MG63 (cell line): ENCODE results near the gene AGPAT2. TPM values are rescaled to one million over a fixed set of nuclear protein-coding genes. Genes with fewer than 3 reads are reported as not detected.

Experiments used
- DNase-seq: peaks from one replicate; pipeline ENCODE4 v3.0.0-alpha.2; 2020
- H3K27me3 ChIP-seq: fragments of 250-450 bp; sonication (Bioruptor Pico); 2 replicates; pipeline ENCODE4 v1.5.1; 2020; ENCODE audit warnings: mild to moderate bottlenecking, moderate library complexity
- H3K36me3 ChIP-seq: fragments of 250-450 bp; sonication (Bioruptor Pico); 2 replicates; pipeline ENCODE4 v1.5.1; 2020; ENCODE audit warnings: mild to moderate bottlenecking, moderate library complexity
- H3K4me3 ChIP-seq: fragments of 250-450 bp; sonication (Bioruptor Pico); 2 replicates; pipeline ENCODE4 v1.5.1; 2020; ENCODE audit warnings: mild to moderate bottlenecking, moderate library complexity
- H3K9me3 ChIP-seq: fragments of 250-450 bp; sonication (Bioruptor Pico); 2 replicates; pipeline ENCODE4 v1.5.1; 2020; ENCODE audit warnings: mild to moderate bottlenecking, moderate library complexity
- total RNA-seq: library from RNA; depleted of rRNA; stranded (reverse); fragments of >200 nt; shearing (Covaris generic); gene quantifications from 2 replicates; pipeline ENCODE4 v1.2.3, GENCODE V29; 2014; ENCODE audit warnings: low replicate concordance

AGPAT2 gene
- total RNA-seq, 1 experiment from 2014 or later, result 116 TPM

DNA sequence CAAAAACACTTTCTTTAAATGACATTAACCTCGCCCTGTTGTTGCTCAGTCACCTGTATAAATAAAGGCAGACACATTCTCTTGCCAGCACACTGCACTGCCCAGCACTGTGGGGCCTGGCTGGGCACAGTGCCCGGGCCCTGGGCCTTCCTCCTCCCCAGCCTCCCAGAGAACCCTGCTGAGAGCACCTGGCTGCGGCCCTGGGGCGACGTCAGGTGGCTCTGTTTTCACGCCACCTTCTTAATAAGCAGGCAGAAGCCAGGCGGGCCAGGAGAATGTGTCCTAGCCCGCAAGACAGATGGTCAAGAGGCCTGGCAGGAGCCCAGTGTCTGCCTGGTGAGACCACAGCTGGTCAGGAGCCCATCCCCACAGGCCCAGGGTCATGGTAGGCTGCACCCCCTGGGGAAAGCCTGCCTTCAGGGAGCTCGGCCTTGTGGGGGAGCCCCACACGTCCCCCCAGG is 8.2 kb upstream of the AGPAT2 start:
- DNase-seq, result no peak
- H3K9me3 ChIP-seq, result no peaks in the 10 kb centered on the region
- H3K4me3 ChIP-seq, result no peak overlapping the region
- no peaks in the 10 kb centered on the region for H3K36me3 ChIP-seq
- H3K27me3 ChIP-seq, result no peaks in the 10 kb centered on the region

- Histone ChIP-seq H3K4me3 (no peak overlapping the region), H3K27me3 (no peaks in the 10 kb centered on the region), H3K36me3 (no peaks in the 10 kb centered on the region), H3K9me3 (no peaks in the 10 kb centered on the region)
- no peak for DNase-seq
Observed at GRCh38 chr9:136694872-136695247, 7.6 kb upstream of the AGPAT2 start.

- peak; percentile 55 for DNase-seq
- Histone ChIP-seq H3K9me3 (no peaks in the 10 kb centered on the region), H3K36me3 (no peaks in the 10 kb centered on the region), H3K27me3 (no peaks in the 10 kb centered on the region), H3K4me3 (no peak overlapping the region)
Observed at GRCh38 chr9:136694163-136694871, 7.1 kb upstream of the AGPAT2 start.

DNA sequence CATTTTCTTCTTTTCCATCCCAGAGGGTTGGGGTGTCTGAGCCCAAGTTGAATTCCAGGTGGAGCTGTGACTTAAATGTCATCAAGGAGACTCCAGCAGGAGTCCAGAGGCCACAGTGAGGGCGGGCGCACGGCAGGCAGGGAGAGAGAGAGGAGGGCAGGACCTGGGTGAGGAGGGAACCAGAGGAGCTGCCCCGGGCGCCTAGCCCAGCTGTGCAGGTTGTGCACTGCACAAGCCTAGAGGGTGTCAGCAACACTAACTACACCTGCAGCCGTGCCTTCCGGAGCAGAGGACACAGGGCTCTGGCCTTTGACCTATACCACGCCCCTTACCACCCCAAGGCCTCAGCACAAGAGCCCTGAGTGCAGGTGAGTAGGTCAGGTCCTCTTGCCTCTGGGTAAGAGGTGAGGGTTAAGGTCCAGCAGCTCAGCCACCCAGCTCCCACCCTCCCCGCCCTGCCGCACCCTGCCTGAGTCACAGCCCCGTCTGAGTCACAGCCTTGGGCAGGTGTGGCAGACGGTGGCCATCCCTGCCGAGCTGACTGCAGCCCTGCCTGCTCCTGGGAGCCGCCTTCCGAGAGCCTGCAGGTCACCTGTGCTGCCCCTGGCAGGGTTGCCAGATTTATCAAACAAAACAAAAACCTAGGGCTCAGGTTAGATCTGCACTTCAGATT is 6.4 kb upstream of the AGPAT2 start:
- Histone ChIP-seq H3K4me3 (no peak overlapping the region), H3K9me3 (no peaks in the 10 kb centered on the region), H3K27me3 (no peaks in the 10 kb centered on the region), H3K36me3 (no peaks in the 10 kb centered on the region)
- peak; percentile 69 for DNase-seq

- Histone ChIP-seq H3K27me3 (no peaks in the 10 kb centered on the region), H3K36me3 (no peaks in the 10 kb centered on the region), H3K9me3 (no peaks in the 10 kb centered on the region), H3K4me3 (no peak overlapping the region)
- DNase-seq, result no peak
Observed at GRCh38 chr9:136693135-136693489, 5.9 kb upstream of the AGPAT2 start.

DNA sequence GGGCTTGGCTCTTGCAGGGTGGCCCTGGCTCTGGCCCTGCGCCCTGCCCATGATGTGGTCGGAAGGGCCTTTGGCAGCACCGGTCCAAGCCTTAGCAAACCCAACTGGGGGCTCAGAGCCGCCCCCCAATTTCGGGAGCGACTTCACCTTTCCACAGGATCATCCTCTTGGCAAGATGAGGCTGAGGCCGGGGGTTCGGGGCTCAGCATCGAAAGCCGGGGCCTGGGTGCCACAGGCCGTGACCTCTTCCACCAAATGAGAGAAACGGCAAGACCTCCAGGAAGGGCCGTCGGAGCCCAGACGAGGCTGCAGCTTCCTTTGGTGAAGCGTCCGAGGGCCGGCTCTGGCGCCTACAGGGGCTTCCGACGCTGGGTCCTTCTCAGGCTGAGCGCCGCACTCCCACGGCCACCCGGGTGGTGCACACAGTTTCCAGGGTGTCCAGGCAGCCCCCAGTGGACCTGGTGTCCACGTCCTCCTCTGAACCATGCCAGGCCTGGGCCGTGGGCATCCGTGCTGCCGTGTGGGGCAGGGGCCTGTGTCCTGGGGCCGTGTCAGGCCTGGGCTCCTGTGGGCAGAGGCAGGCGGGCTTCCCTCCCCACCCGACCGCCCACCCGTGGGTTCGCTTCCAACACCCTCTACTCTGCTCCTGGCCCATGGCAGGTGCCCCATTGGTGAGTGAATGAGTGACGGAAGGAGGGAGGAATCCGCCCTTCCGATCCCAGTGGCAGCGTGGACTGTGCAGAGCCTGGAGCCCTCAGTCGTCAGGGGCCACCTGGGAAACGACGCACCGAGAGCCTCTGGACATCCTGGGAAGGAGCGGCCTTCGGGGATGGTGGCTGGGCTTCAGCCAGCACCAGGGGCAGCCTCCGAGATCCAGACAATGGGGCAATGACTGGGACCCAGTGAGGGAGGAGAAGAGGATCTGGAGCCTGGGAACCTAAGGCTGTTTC is 5.2 kb upstream of the AGPAT2 start:
- H3K27me3 ChIP-seq, result no peaks in the 10 kb centered on the region
- H3K36me3 ChIP-seq, result no peaks in the 10 kb centered on the region
- DNase-seq, result no peak

GRCh38 chr9:136691316-136692184 is 4.3 kb upstream of the AGPAT2 start:
- H3K27me3 ChIP-seq, result no peaks in the 10 kb centered on the region
- no peaks in the 10 kb centered on the region for H3K36me3 ChIP-seq
- no peaks in the 10 kb centered on the region for H3K9me3 ChIP-seq
- no peak for DNase-seq
- no peak overlapping the region for H3K4me3 ChIP-seq

More for the DNA sequence above, 5.2 kb upstream of the AGPAT2 start:
- Histone ChIP-seq H3K4me3 (no peak overlapping the region), H3K9me3 (no peaks in the 10 kb centered on the region)

DNA sequence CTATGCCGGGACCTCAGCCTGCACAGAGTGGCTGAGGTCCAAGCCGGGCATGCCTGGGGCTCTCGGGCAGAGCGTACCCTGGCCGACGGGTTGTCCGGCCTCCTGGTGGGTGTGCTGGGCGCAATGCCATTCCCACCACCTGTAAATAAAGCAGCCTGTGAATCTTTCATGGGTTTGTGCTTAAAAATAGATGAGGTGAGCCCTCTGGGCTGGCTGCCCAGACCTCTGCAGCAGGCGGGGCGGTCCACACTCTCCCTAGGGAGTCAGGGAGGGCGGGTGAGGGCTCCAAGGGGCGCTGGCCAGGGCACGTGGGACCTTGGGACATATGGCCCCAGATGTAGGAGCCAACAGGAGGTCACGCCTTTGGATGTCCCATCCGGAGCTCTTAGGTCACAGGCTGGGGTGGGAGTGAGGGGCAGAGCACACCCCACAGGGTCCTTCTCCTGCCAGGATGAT is 3.6 kb upstream of the AGPAT2 start:
- H3K4me3 ChIP-seq, result no peak overlapping the region
- H3K36me3 ChIP-seq, result no peaks in the 10 kb centered on the region; the same call in 1 of the 2 replicates
- no peaks in the 10 kb centered on the region for H3K27me3 ChIP-seq
- no peak for DNase-seq
- H3K9me3 ChIP-seq, result no peaks in the 10 kb centered on the region

GRCh38 chr9:136690104-136690805 is 3.0 kb upstream of the AGPAT2 start:
- Histone ChIP-seq H3K4me3 (no peak overlapping the region), H3K36me3 (no peaks in the 10 kb centered on the region; the same call in 1 of the 2 replicates), H3K9me3 (no peaks in the 10 kb centered on the region), H3K27me3 (no peaks in the 10 kb centered on the region)
- DNase-seq, result no peak

- H3K4me3 ChIP-seq, result no peak overlapping the region
- no peaks in the 10 kb centered on the region; the same call in 1 of the 2 replicates for H3K36me3 ChIP-seq
- no peaks in the 10 kb centered on the region for H3K27me3 ChIP-seq
- no peaks in the 10 kb centered on the region for H3K9me3 ChIP-seq
- no peak for DNase-seq
Observed at GRCh38 chr9:136689108-136689460, 1.8 kb upstream of the AGPAT2 start.

DNA sequence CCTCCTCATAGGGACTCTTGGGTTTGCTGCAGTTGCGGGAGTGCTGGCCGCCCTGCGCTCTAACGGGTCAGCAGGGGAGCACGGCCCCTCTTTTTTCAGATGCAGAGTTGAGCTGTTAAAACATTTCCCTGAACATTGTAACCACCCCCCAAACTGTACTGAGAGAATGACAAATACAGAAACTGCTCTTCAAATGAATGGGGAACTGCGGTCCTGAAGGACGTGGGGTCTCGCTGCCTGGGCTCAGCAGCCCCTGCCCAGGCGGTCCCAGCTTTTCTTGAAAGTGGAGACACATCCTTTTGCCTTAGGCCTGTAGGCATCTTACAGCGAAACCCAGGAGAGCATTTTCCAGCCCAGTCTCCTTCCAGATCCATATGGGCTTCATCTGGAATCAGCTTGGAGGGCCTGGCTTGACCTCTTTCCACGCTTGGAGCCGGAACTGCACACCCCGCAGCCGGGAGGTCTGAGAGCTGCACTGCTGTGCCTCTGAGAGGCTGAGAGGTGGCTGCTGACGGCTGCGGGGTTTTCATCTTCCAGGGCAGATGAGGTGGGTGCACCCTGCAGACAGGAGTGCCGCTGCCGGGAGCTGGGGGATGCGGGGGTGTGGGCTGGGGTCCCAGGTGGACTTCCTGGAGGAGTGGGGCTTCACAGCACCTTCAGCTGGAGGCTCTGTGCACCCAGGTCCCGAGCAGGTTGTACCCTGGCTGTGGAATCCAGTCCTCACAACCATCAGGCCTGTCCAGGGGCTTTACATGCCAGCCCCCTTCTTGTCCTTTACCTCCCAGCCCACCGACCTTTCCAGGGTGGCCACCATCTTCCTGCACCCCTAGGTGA is 1.2 kb upstream of the AGPAT2 start:
- Histone ChIP-seq H3K4me3 (no peak overlapping the region), H3K9me3 (no peaks in the 10 kb centered on the region), H3K36me3 (no peaks in the 10 kb centered on the region; the same call in 1 of the 2 replicates), H3K27me3 (no peaks in the 10 kb centered on the region)
- DNase-seq, result no peak

DNA sequence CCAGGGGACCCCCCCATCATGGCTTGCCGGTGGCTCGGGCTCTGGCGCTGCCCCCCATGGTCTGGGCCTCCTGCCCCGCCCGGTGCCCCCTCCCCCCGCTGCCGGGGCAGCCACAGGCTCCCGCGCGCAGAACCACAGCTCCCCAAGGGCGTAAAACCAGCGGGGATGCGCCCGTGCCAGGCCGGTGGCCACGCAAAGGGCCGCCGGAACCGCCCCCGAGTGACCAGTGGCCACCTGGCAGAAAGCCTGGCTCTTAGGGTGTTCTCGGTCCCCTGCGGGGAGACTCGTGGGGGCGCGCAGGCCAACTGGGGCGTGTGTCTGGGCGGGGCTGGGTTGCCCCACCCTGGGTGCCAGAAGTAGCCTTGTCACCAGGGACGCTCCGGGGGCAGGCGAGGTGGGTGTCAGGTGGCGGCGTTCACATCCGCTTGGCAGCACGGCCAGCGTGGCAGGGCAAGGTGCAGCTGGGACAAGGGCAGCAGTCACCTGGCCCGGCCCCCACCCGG is 515 bp upstream of the AGPAT2 start:
- Histone ChIP-seq H3K36me3 (no peaks in the 10 kb centered on the region; the same call in 1 of the 2 replicates), H3K9me3 (no peaks in the 10 kb centered on the region), H3K4me3 (no peak overlapping the region), H3K27me3 (no peaks in the 10 kb centered on the region)
- DNase-seq, result no peak

GRCh38 chr9:136686534-136686793 is 793 bp downstream of the AGPAT2 start:
- Histone ChIP-seq H3K9me3 (no peaks in the 10 kb centered on the region), H3K36me3 (no peaks in the 10 kb centered on the region; the same call in 1 of the 2 replicates), H3K27me3 (no peaks in the 10 kb centered on the region), H3K4me3 (peak overlapping the region; percentile 83)
- no peak for DNase-seq

DNA sequence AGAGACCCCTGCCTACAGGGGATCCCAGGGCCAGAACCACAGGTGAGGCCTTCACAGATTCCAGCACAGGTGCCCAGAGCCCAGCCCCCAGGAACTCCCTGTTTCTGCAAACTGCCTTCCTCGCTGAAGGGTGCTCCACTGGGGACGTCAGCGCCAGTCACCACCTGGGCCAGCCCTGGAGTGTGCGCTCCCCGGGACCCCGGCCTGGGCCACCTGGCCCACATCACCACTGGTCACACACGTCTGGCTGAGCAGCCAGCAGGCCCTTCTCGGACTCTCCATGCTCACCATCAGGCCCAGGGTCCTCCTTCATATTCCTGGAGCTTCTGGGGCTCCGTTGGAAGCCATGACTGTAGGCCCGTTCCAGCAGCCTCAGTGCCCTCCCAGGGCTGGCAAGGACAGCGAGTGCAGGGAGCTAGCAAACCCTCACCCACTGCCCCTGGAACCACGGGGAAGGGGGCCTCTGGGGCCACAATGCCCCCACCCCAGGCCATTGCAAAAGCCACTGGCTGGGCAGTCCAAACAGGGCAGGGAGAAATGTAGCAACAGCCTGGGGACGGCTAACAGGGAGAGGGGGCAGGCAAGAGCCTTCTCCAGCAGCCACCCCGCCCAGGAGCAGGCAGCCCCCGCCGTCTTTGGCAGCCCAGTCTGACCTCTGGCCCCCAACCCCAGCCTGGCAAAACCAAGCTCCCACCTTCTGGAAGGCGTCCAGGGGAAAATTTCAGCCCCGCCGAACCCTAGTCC is 1.3 kb downstream of the AGPAT2 start:
- Histone ChIP-seq H3K27me3 (no peaks in the 10 kb centered on the region), H3K36me3 (no peaks in the 10 kb centered on the region; the same call in 1 of the 2 replicates), H3K9me3 (no peaks in the 10 kb centered on the region), H3K4me3 (peak overlapping the region; percentile 83)
- DNase-seq, result peak; percentile 13
